DMS 273 (cell line): ENCODE measurements around the gene RANBP9.

Source experiments
- DNase-seq: peaks from one replicate; lab custom pipeline; 2025; ENCODE audit not compliant: unreplicated experiment; lab: John Stamatoyannopoulos, UW

Gene RANBP9

GRCh38 chr6:13711324-13711732 is 307 bp downstream of the RANBP9 start:
- no peak for DNase-seq

- peak; percentile 73 for DNase-seq
Observed at GRCh38 chr6:13710552-13711323, 897 bp downstream of the RANBP9 start.

- peak; percentile 58 for DNase-seq
Observed at GRCh38 chr6:13709689-13710551, 1.7 kb downstream of the RANBP9 start.

GRCh38 chr6:13708736-13709135 is 2.9 kb downstream of the RANBP9 start:
- DNase-seq, result no peak

- no peak for DNase-seq
Observed at GRCh38 chr6:13703496-13703895, 8.1 kb downstream of the RANBP9 start.

- no peak for DNase-seq
Observed at GRCh38 chr6:13702809-13703302, 8.8 kb downstream of the RANBP9 start.

GRCh38 chr6:13700232-13700631 is 11.4 kb downstream of the RANBP9 start:
- no peak for DNase-seq

GRCh38 chr6:13698715-13699114 is 12.9 kb downstream of the RANBP9 start:
- no peak for DNase-seq

- no peak for DNase-seq
Observed at GRCh38 chr6:13697857-13698256, 13.8 kb downstream of the RANBP9 start.

- DNase-seq, result no peak
Observed at GRCh38 chr6:13696226-13696625, 15.4 kb downstream of the RANBP9 start.

GRCh38 chr6:13695252-13695651 is 16.4 kb downstream of the RANBP9 start:
- DNase-seq, result no peak

GRCh38 chr6:13694562-13694961 is 17.1 kb downstream of the RANBP9 start:
- no peak for DNase-seq

- no peak for DNase-seq
Observed at GRCh38 chr6:13689511-13690256, 22.0 kb downstream of the RANBP9 start.

GRCh38 chr6:13688692-13689196 is 22.9 kb downstream of the RANBP9 start:
- DNase-seq, result no peak

GRCh38 chr6:13687917-13688351 is 23.7 kb downstream of the RANBP9 start:
- DNase-seq, result no peak

GRCh38 chr6:13684855-13685254 is 26.8 kb downstream of the RANBP9 start:
- no peak for DNase-seq

- DNase-seq, result no peak
Observed at GRCh38 chr6:13683038-13683437, 28.6 kb downstream of the RANBP9 start.

GRCh38 chr6:13682346-13682745 is 29.3 kb downstream of the RANBP9 start:
- no peak for DNase-seq

GRCh38 chr6:13681305-13682061 is 30.2 kb downstream of the RANBP9 start:
- no peak for DNase-seq

GRCh38 chr6:13680448-13680968 is 31.1 kb downstream of the RANBP9 start:
- DNase-seq, result no peak
